ENCODE data around the gene P3H1. TPM values are rescaled to one million over a fixed set of nuclear protein-coding genes. Genes with fewer than 3 reads are reported as not detected.
A peak's percentile ranks its signal among the peaks of the same experiment; 100 is the strongest.

The P3H1 gene
- total RNA-seq, 1 experiment from 2014 or later = 57.8 TPM

GRCh38 chr1:42769811-42770210 is 3.0 kb upstream of the P3H1 start:
- intact Hi-C loops (cut with micrococcal nuclease; ENCODE audit: unreplicated experiment) = loop anchor here (10.0 kb wide), 1 partner anchor 155 kb away; no protein-coding TSS in a partner anchor
- Histone ChIP-seq H3K27me3 (replicated peaks; ENCODE audit: insufficient read depth, low read depth, low read length, poor library complexity) (no peaks in the 10 kb centered on the region), H3K4me3 (ENCODE audit: low read depth, low read length, poor library complexity, severe bottlenecking) (no peak overlapping the region), H3K4me1 (ENCODE audit: insufficient read depth, low read length, poor library complexity, severe bottlenecking) (peaks cover 12% of the 10 kb centered on the region), H3K36me3 (ENCODE audit: insufficient read depth, low read length, poor library complexity, severe bottlenecking) (peaks cover 11% of the 10 kb centered on the region), H3K27ac (ENCODE audit: low read depth, low read length, poor library complexity, severe bottlenecking) (no peak overlapping the region), H3K9me3 (ENCODE audit: low read depth, low read length, poor library complexity, severe bottlenecking) (no peaks in the 10 kb centered on the region)
- TF ChIP-seq EZH2 (IDR thresholded peaks at IDR 0.05; ENCODE audit: borderline replicate concordance, low read depth, low read length, poor library complexity, severe bottlenecking) = no peak
- TF ChIP-seq CTCF (conservative IDR thresholded peaks at IDR 0.05; ENCODE audit: low read depth, low read length) = no peak
- no peak for DNase-seq (ENCODE audit: low spot score)
- POLR2A ChIA-PET (ENCODE audit: low non-redundant PET) = no interaction called here
- BruUV-seq (replicated peaks) = no TSS peak
- CTCF ChIA-PET = no interaction called here

GRCh38 chr1:42768172-42768571 is 1.3 kb upstream of the P3H1 start:
- TF ChIP-seq CTCF (conservative IDR thresholded peaks at IDR 0.05; ENCODE audit: low read depth, low read length) (no peak), EZH2 (IDR thresholded peaks at IDR 0.05; ENCODE audit: borderline replicate concordance, low read depth, low read length, poor library complexity, severe bottlenecking) (no peak)
- ChIA-PET CTCF (no interaction called here), POLR2A (ENCODE audit: low non-redundant PET) (no interaction called here)
- no peak overlapping the region for H3K27ac ChIP-seq (ENCODE audit: low read depth, low read length, poor library complexity, severe bottlenecking)
- TSS peak; percentile 60 for BruUV-seq (replicated peaks)
- H3K4me3 ChIP-seq (ENCODE audit: low read depth, low read length, poor library complexity, severe bottlenecking) = peak overlapping the region; percentile 83
- no peaks in the 10 kb centered on the region for H3K9me3 ChIP-seq (ENCODE audit: low read depth, low read length, poor library complexity, severe bottlenecking)
- H3K27me3 ChIP-seq (replicated peaks; ENCODE audit: insufficient read depth, low read depth, low read length, poor library complexity) = no peaks in the 10 kb centered on the region
- peaks cover 17% of the 10 kb centered on the region for H3K4me1 ChIP-seq (ENCODE audit: insufficient read depth, low read length, poor library complexity, severe bottlenecking)
- intact Hi-C loops (cut with micrococcal nuclease; ENCODE audit: unreplicated experiment) = no loop called here
- H3K36me3 ChIP-seq (ENCODE audit: insufficient read depth, low read length, poor library complexity, severe bottlenecking) = peaks cover 3% of the 10 kb centered on the region
- no peak for DNase-seq (ENCODE audit: low spot score)

- Histone ChIP-seq H3K4me3 (ENCODE audit: low read depth, low read length, poor library complexity, severe bottlenecking) (peak overlapping the region; percentile 83), H3K9me3 (ENCODE audit: low read depth, low read length, poor library complexity, severe bottlenecking) (no peaks in the 10 kb centered on the region), H3K4me1 (ENCODE audit: insufficient read depth, low read length, poor library complexity, severe bottlenecking) (peaks cover 17% of the 10 kb centered on the region), H3K27ac (ENCODE audit: low read depth, low read length, poor library complexity, severe bottlenecking) (peak overlapping the region; percentile 89), H3K27me3 (replicated peaks; ENCODE audit: insufficient read depth, low read depth, low read length, poor library complexity) (no peaks in the 10 kb centered on the region), H3K36me3 (ENCODE audit: insufficient read depth, low read length, poor library complexity, severe bottlenecking) (peaks cover under 1% of the 10 kb centered on the region)
- no TSS peak for BruUV-seq (replicated peaks)
- POLR2A ChIA-PET (ENCODE audit: low non-redundant PET) = no interaction called here
- TF ChIP-seq CTCF (conservative IDR thresholded peaks at IDR 0.05; ENCODE audit: low read depth, low read length) = no peak
- no peak for TF ChIP-seq EZH2 (IDR thresholded peaks at IDR 0.05; ENCODE audit: borderline replicate concordance, low read depth, low read length, poor library complexity, severe bottlenecking)
- DNase-seq (ENCODE audit: low spot score) = no peak
- CTCF ChIA-PET = interaction anchor here (2.2 kb wide), 1 partner anchor 306 kb away, joined by 11 read pairs; no protein-coding TSS in a partner anchor
- intact Hi-C loops (cut with micrococcal nuclease; ENCODE audit: unreplicated experiment) = no loop called here
Observed at GRCh38 chr1:42767510-42768000, 727 bp upstream of the P3H1 start.
